ENCODE data around the gene CCDC102A. TPM values are rescaled to one million over a fixed set of nuclear protein-coding genes. Genes with fewer than 3 reads are reported as not detected.
"Not testable (repeated sequence)": the region's sequence is repeated elsewhere in the genome, so short reads cannot be mapped to it uniquely, and the experiment has no call there.

CCDC102A gene
- total and polyA plus RNA-seq, 2 donors (not counting 3 experiments of a cell fraction or from before 2014, with no cell fraction given) = 7.8 to 12.2 TPM

DNA sequence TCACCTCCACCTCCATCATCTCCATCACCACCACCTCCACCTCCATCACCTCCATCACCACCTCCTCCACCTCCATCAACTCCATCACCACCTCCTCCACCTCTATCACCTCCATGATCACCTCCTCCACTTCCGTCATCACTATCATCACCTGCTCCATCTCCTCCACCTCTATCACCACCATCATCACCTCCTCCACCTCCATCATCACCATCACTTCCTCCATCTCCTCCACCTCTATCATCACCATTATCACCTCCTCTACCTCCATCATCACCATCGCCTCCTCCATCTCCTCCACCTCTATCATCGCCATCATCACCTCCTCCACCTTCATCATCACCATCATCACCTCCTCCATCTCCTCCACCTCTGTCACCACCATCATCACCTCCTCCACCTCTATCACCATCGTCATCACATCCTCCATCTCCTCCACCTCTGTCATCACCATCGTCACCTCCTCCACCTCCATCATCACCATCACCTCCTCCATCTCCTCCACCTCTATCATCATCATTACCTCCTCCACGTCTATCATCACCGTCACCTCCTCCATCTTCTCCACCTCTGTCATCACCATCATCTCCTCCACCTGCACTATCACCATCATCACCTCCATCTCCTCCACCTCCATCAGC lies 33.1 kb upstream of the CCDC102A start:
- DNase-seq (ENCODE audit: low read depth, low spot score) (no peak), FAIRE-seq (no peak)
- H3K36me3 ChIP-seq (ENCODE audit: control insufficient read depth in 2 of 2, extremely low read depth in 1 of 2, insufficient read depth in 2 of 2, low read length in 2 of 2) = no peaks in the 10 kb centered on the region
- BruUV-seq (replicated peaks) = no TSS peak
- H3K9me1 ChIP-seq (replicated peaks; ENCODE audit: control insufficient read depth, extremely low read depth, insufficient read depth, low read length) = no peaks in the 10 kb centered on the region
- no peak overlapping the region for H3K4me3 ChIP-seq (replicated peaks in 1 of 3; ENCODE audit: insufficient read depth in 1 of 3, low read depth in 1 of 3, low read length in 3 of 3)
- peaks cover 0 to 2% of the 10 kb centered on the region in 2 experiments for H3K27me3 ChIP-seq (ENCODE audit: control insufficient read depth in 2 of 2, insufficient read depth in 2 of 2, low read length in 2 of 2)
- ChIA-PET POLR2A (no interaction called here), CTCF (no interaction called here)
- H3K79me2 ChIP-seq (ENCODE audit: control insufficient read depth, insufficient read depth, low read length) = no peaks in the 10 kb centered on the region
- no peaks in the 10 kb centered on the region for H3K4me1 ChIP-seq (ENCODE audit: control insufficient read depth, extremely low read depth, insufficient read depth, low read length)
- intact Hi-C loops (cut with micrococcal nuclease) = no loop called here
- no peak overlapping the region for H3K9ac ChIP-seq (replicated peaks; ENCODE audit: extremely low read depth, insufficient read depth, low read length)
- TF ChIP-seq JUN (IDR thresholded peaks at IDR 0.05; ENCODE audit: borderline replicate concordance, insufficient read depth, insufficient read length, low read depth) (no peak), FOS (IDR thresholded peaks at IDR 0.05; ENCODE audit: borderline replicate concordance, insufficient read depth, low read length) (no peak), EZH2 (IDR thresholded peaks at IDR 0.05; ENCODE audit: borderline replicate concordance, low read depth, low read length, severe bottlenecking) (no peak), GATA2 (IDR thresholded peaks at IDR 0.05; ENCODE audit: insufficient read depth, insufficient read length, low read depth, low read length) (no peak)
- H2AFZ ChIP-seq (ENCODE audit: low read depth, low read length) = no peak overlapping the region
- H4K20me1 ChIP-seq (replicated peaks; ENCODE audit: control insufficient read depth, extremely low read depth, insufficient read depth, low read length) = no peaks in the 10 kb centered on the region
- H3K9me3 ChIP-seq (replicated peaks; ENCODE audit: control insufficient read depth, insufficient read depth, low read length) = no peaks in the 10 kb centered on the region
- no peak overlapping the region for H3K4me2 ChIP-seq (ENCODE audit: insufficient read depth, low read length)
- dilution Hi-C loops (cut with MboI; ENCODE audit: extremely low pct_ligation_motif_present, low sequenced_read_pairs) = no loop called here
- no peak overlapping the region for H3K27ac ChIP-seq (ENCODE audit: insufficient read depth, low read depth, low read length)

- H2AFZ ChIP-seq (ENCODE audit: low read depth, low read length); dilution Hi-C loops (cut with MboI; ENCODE audit: extremely low pct_ligation_motif_present, low sequenced_read_pairs); H3K27ac ChIP-seq (ENCODE audit: insufficient read depth, low read depth, low read length); CTCF ChIA-PET; H3K4me1 ChIP-seq (ENCODE audit: control insufficient read depth, extremely low read depth, insufficient read depth, low read length); H3K9ac ChIP-seq (replicated peaks; ENCODE audit: extremely low read depth, insufficient read depth, low read length); H3K36me3 ChIP-seq (ENCODE audit: control insufficient read depth in 2 of 2, extremely low read depth in 1 of 2, insufficient read depth in 2 of 2, low read length in 2 of 2); H3K79me2 ChIP-seq (ENCODE audit: control insufficient read depth, insufficient read depth, low read length); FAIRE-seq; H3K9me3 ChIP-seq (replicated peaks; ENCODE audit: control insufficient read depth, insufficient read depth, low read length); H3K27me3 ChIP-seq (ENCODE audit: control insufficient read depth in 2 of 2, insufficient read depth in 2 of 2, low read length in 2 of 2); H3K4me3 ChIP-seq (replicated peaks in 1 of 3; ENCODE audit: insufficient read depth in 1 of 3, low read depth in 1 of 3, low read length in 3 of 3); BruUV-seq (replicated peaks); intact Hi-C loops (cut with micrococcal nuclease); H3K4me2 ChIP-seq (ENCODE audit: insufficient read depth, low read length); H3K9me1 ChIP-seq (replicated peaks; ENCODE audit: control insufficient read depth, extremely low read depth, insufficient read depth, low read length); H4K20me1 ChIP-seq (replicated peaks; ENCODE audit: control insufficient read depth, extremely low read depth, insufficient read depth, low read length); POLR2A ChIA-PET; DNase-seq (ENCODE audit: low read depth, low spot score): not testable (repeated sequence)
Measured at GRCh38 chr16:57568772-57569171, 32.4 kb upstream of the CCDC102A start.

Data from endothelial cell of umbilical vein (primary cell).